H9 (cell line): ENCODE data around the gene BTLA. TPM values are rescaled to one million over a fixed set of nuclear protein-coding genes. Genes with fewer than 3 reads are reported as not detected.

Source experiments
- DNase-seq: peaks from one replicate; pipeline ENCODE4 v3.0.0-alpha.2; 2017
- H2AFZ ChIP-seq: one replicate; pipeline ENCODE4 v1.6.1; 2013; ENCODE audit warnings: mild to moderate bottlenecking, low read length, control low read depth, moderate library complexity
- H2AK5ac ChIP-seq: 2 replicates; pipeline ENCODE4 v1.6.1; 2013; ENCODE audit warnings: low read length, control low read depth, mixed read lengths; ENCODE audit not compliant: insufficient read length
- H2BK120ac ChIP-seq: one replicate; pipeline ENCODE4 v1.6.1; 2013; ENCODE audit warnings: low read depth, mild to moderate bottlenecking, low read length, control low read depth, inconsistent platforms; ENCODE audit not compliant: poor library complexity, severe bottlenecking
- H2BK12ac ChIP-seq: 2 replicates; pipeline ENCODE4 v1.6.1; 2013; ENCODE audit warnings: low read length, control low read depth, mixed read lengths, low read depth; ENCODE audit not compliant: insufficient read length
- H2BK15ac ChIP-seq: 2 replicates; pipeline ENCODE4 v1.6.1; 2013; ENCODE audit warnings: low read depth, low read length, control low read depth
- H2BK20ac ChIP-seq: one replicate; pipeline ENCODE4 v1.6.1; 2013; ENCODE audit warnings: low read depth, mild to moderate bottlenecking, low read length, control low read depth, inconsistent platforms; ENCODE audit not compliant: poor library complexity, severe bottlenecking
- H2BK5ac ChIP-seq: 2 replicates; pipeline ENCODE4 v1.6.1; 2013; ENCODE audit warnings: low read length, control low read depth, mixed read lengths; ENCODE audit not compliant: insufficient read length
- H3K14ac ChIP-seq: 2 replicates; pipeline ENCODE4 v1.6.1; 2013; ENCODE audit warnings: low read length, control low read depth; ENCODE audit not compliant: insufficient read depth
- H3K18ac ChIP-seq: 2 replicates; pipeline ENCODE4 v1.6.1; 2013; ENCODE audit warnings: low read depth, mild to moderate bottlenecking, mixed read lengths, low read length, control low read depth; ENCODE audit not compliant: insufficient read length
- H3K23ac ChIP-seq: 2 replicates; pipeline ENCODE4 v1.6.1; 2013; ENCODE audit warnings: low read length, control low read depth, mixed read lengths, low read depth; ENCODE audit not compliant: insufficient read length
- H3K23me2 ChIP-seq: 2 replicates; pipeline ENCODE4 v1.6.1; 2013; ENCODE audit warnings: low read depth, mild to moderate bottlenecking, mixed read lengths, low read length, control low read depth; ENCODE audit not compliant: insufficient read length, poor library complexity, severe bottlenecking
- H3K27ac ChIP-seq: 2 replicates; pipeline ENCODE4 v1.5.1; 2013; ENCODE audit warnings: low read length, control low read depth, mixed read lengths, low read depth; ENCODE audit not compliant: insufficient read length
- H3K27me3 ChIP-seq: 2 replicates; pipeline ENCODE4 v1.6.1; 2013; ENCODE audit warnings: low read length, control low read depth, inconsistent platforms; ENCODE audit not compliant: insufficient read depth
- H3K4ac ChIP-seq: 2 replicates; pipeline ENCODE4 v1.6.1; 2013; ENCODE audit warnings: low read depth, mild to moderate bottlenecking, control low read depth, inconsistent platforms, low read length, moderate library complexity
- H3K4me1 ChIP-seq: 2 replicates; pipeline ENCODE4 v1.6.1; 2013; ENCODE audit warnings: low read length, control low read depth, inconsistent platforms; ENCODE audit not compliant: insufficient read depth
- H3K4me2 ChIP-seq: 2 replicates; pipeline ENCODE4 v1.6.1; 2013; ENCODE audit warnings: low read length, control low read depth, mixed read lengths; ENCODE audit not compliant: insufficient read length, insufficient read depth
- H3K56ac ChIP-seq: 2 replicates; pipeline ENCODE4 v1.6.1; 2013; ENCODE audit warnings: low read depth, mild to moderate bottlenecking, mixed read lengths, low read length, control low read depth; ENCODE audit not compliant: insufficient read length
- H3K79me1 ChIP-seq: 2 replicates; pipeline ENCODE4 v1.6.1; 2013; ENCODE audit warnings: low read depth, mild to moderate bottlenecking, moderate library complexity, low read length, control low read depth, inconsistent platforms; ENCODE audit not compliant: insufficient read depth, poor library complexity, severe bottlenecking
- H3K79me2 ChIP-seq: 2 replicates; pipeline ENCODE4 v1.6.1; 2013; ENCODE audit warnings: low read length, control low read depth, inconsistent platforms; ENCODE audit not compliant: insufficient read depth
- H3K9ac ChIP-seq: 2 replicates; pipeline ENCODE4 v1.6.1; 2013; ENCODE audit warnings: low read length, control low read depth, mixed read lengths; ENCODE audit not compliant: insufficient read length; ENCODE audit errors: extremely low read depth
- H3K9me3 ChIP-seq: one replicate; pipeline ENCODE4 v1.6.1; 2013; ENCODE audit warnings: low read depth, low read length, inconsistent platforms; ENCODE audit not compliant: control insufficient read depth
- H3T11ph ChIP-seq: one replicate; pipeline ENCODE4 v1.6.1; 2013; ENCODE audit warnings: mild to moderate bottlenecking, low read length, control low read depth, inconsistent platforms
- H4K20me1 ChIP-seq: one replicate; pipeline ENCODE4 v1.6.1; 2013; ENCODE audit not compliant: control insufficient read depth, insufficient read length, insufficient read depth
- H4K5ac ChIP-seq: 2 replicates; pipeline ENCODE4 v1.6.1; 2013; ENCODE audit warnings: low read depth, mild to moderate bottlenecking, mixed read lengths, low read length, control low read depth; ENCODE audit not compliant: insufficient read length
- H4K8ac ChIP-seq: replicated peaks from 2 replicates; pipeline ENCODE4 v1.6.1; 2013; ENCODE audit warnings: low read length, control low read depth, mixed read lengths, low read depth; ENCODE audit not compliant: insufficient read length
- H4K91ac ChIP-seq: 2 replicates; pipeline ENCODE4 v1.6.1; 2013; ENCODE audit warnings: low read depth, mild to moderate bottlenecking, moderate library complexity, mixed read lengths, low read length, control low read depth; ENCODE audit not compliant: insufficient read length
- H3K27ac Mint-ChIP-seq, 3 experiments: 2 replicates in 2 of 3; 3 replicates in 1 of 3; pipeline ENCODE4 v1.8.0; 2020 to 2021; ENCODE audit warnings: mixed read lengths in 3 of 3, mild to moderate bottlenecking in 1 of 3, moderate library complexity in 1 of 3
- H3K27me3 Mint-ChIP-seq: 2 replicates; pipeline ENCODE4 v1.8.0; 2021; ENCODE audit warnings: low read depth, mild to moderate bottlenecking, moderate library complexity, mixed read lengths
- H3K36me3 Mint-ChIP-seq, 3 experiments: 2 replicates in 2 of 3; 3 replicates in 1 of 3; pipeline ENCODE4 v1.8.0; 2020 to 2021; ENCODE audit warnings: low read depth in 3 of 3, mixed read lengths in 3 of 3; ENCODE audit not compliant: insufficient read depth in 1 of 3
- H3K4me1 Mint-ChIP-seq, 2 experiments: 2 replicates each; pipeline ENCODE4 v1.8.0; 2020; ENCODE audit warnings: mixed read lengths in 2 of 2
- H3K4me3 Mint-ChIP-seq, 2 experiments: 2 replicates in 1 of 2; 3 replicates in 1 of 2; pipeline ENCODE4 v1.8.0; 2020 to 2021; ENCODE audit warnings: mild to moderate bottlenecking in 2 of 2, mixed read lengths in 2 of 2, moderate library complexity in 1 of 2
- H3K9me3 Mint-ChIP-seq, 2 experiments: 2 replicates in 1 of 2; 3 replicates in 1 of 2; pipeline ENCODE4 v1.8.0; 2020; ENCODE audit warnings: mild to moderate bottlenecking in 2 of 2, mixed read lengths in 2 of 2, moderate library complexity in 1 of 2
- CTCF ChIP-seq: fragments of 200-600 bp; sonication (generic); conservative IDR thresholded peaks from 3 replicates; pipeline ENCODE4 v1.8.0; 2021; ENCODE audit warnings: antibody characterized with exemption, mild to moderate bottlenecking
- WGBS: extraction: QIAGEN DNeasy Blood & Tissue Kit; methylation state at CpG from one replicate; pipeline ENCODE4 v1.1.7; 2013; ENCODE audit warnings: missing lambda C conversion rate, low lambda C conversion rate, mixed read lengths; ENCODE audit not compliant: insufficient read length; ENCODE audit errors: extremely low coverage; 5-methylcytosine and 5-hydroxymethylcytosine counted together
- total RNA-seq: library from RNA; stranded (reverse); gene quantifications from 2 replicates; pipeline ENCODE4 v1.2.1, GENCODE V29; 2021

The BTLA gene
- total RNA-seq, 1 experiment from 2014 or later: not detected

GRCh38 chr3:112427123-112427522 lies 72.1 kb downstream of the BTLA start:
- H3K4me3 Mint-ChIP-seq: no peak overlapping the region
- H3K14ac ChIP-seq: no peak overlapping the region
- H2BK12ac ChIP-seq: no peak overlapping the region

More at GRCh38 chr3:112427123-112427522, 72.1 kb downstream of the BTLA start:
- H2BK15ac ChIP-seq: no peak overlapping the region
- H3K9ac ChIP-seq: no peak overlapping the region
- no peak for DNase-seq
- Mint-ChIP-seq H3K27me3 (no peaks in the 10 kb centered on the region), H3K27ac (no peak overlapping the region), H3K9me3 (peaks cover 19 to 29% of the 10 kb centered on the region in 2 experiments), H3K4me1 (peaks cover 20 to 38% of the 10 kb centered on the region in 2 experiments), H3K36me3 (peaks cover 18 to 32% (median 23%) of the 10 kb centered on the region in 3 experiments)
- H4K8ac ChIP-seq: no peak overlapping the region
- H2AFZ ChIP-seq: no peak overlapping the region
- H3K79me1 ChIP-seq: no peaks in the 10 kb centered on the region
- no peaks in the 10 kb centered on the region for H4K20me1 ChIP-seq
- no CpG with 5 or more reads among the region's 5 CpGs for WGBS
- no peaks in the 10 kb centered on the region for H3K27me3 ChIP-seq
- no peak overlapping the region for H2BK5ac ChIP-seq
- no peak overlapping the region for H3K4me2 ChIP-seq
- no peak overlapping the region for H3K4ac ChIP-seq
- H3K9me3 ChIP-seq: no peaks in the 10 kb centered on the region
- H3K23me2 ChIP-seq: no peaks in the 10 kb centered on the region
- no peak overlapping the region for H3T11ph ChIP-seq
- H2AK5ac ChIP-seq: no peak overlapping the region
- no peak overlapping the region for H3K27ac ChIP-seq
- no peak overlapping the region for H4K5ac ChIP-seq
- no peak for TF ChIP-seq CTCF
- H4K91ac ChIP-seq: no peak overlapping the region
- H3K79me2 ChIP-seq: no peaks in the 10 kb centered on the region; the same call in 1 of the 2 replicates
- H3K4me1 ChIP-seq: no peaks in the 10 kb centered on the region
- no peak overlapping the region for H2BK20ac ChIP-seq
- no peak overlapping the region for H2BK120ac ChIP-seq
- H3K23ac ChIP-seq: no peak overlapping the region
- H3K56ac ChIP-seq: no peak overlapping the region
- no peak overlapping the region for H3K18ac ChIP-seq
